SK-N-SH treated with all-trans-retinoic acid at 6 μM for 48 hours (cell line): ENCODE measurements around the gene ALPK3.

Experiments used
- ATAC-seq: fragments of 200-7000 bp; cut with Tn5 transposase; 3 replicates; pipeline ENCODE4 v1.9.1; 2020; ENCODE audit warnings: mild to moderate bottlenecking, moderate library complexity
- ARNTL ChIP-seq: fragments of 450-650 bp; formaldehyde crosslinking; IDR thresholded peaks from 2 replicates; pipeline ENCODE4 v1.5.0; 2020; ENCODE audit warnings: low read depth, mild to moderate bottlenecking, moderate library complexity, borderline replicate concordance
- BACH2 ChIP-seq: fragments of 250-450 bp; sonication (Bioruptor Pico); IDR thresholded peaks from 2 replicates; pipeline ENCODE4 v1.9.0; 2021; ENCODE audit warnings: mild to moderate bottlenecking, borderline replicate concordance
- CREB5 ChIP-seq: fragments of 250-450 bp; sonication (Bioruptor Pico); IDR thresholded peaks from 2 replicates; pipeline ENCODE4 v1.5.1; 2020; ENCODE audit warnings: low read depth, mild to moderate bottlenecking, moderate library complexity
- CSDC2 ChIP-seq: fragments of 250-450 bp; sonication (Bioruptor Pico); IDR thresholded peaks from 2 replicates; pipeline ENCODE4 v1.5.0; 2020; ENCODE audit warnings: mild to moderate bottlenecking, moderate library complexity
- CSRNP3 ChIP-seq: fragments of 250-450 bp; sonication (Bioruptor Pico); IDR thresholded peaks from 2 replicates; pipeline ENCODE4 v1.5.1; 2021; ENCODE audit warnings: mild to moderate bottlenecking, moderate library complexity
- ESRRG ChIP-seq: fragments of 250-450 bp; sonication (Bioruptor Pico); IDR thresholded peaks from 2 replicates; pipeline ENCODE4 v1.6.1; 2021; ENCODE audit warnings: mild to moderate bottlenecking
- GLIS3 ChIP-seq: fragments of 250-450 bp; sonication (Bioruptor Pico); IDR thresholded peaks from 2 replicates; pipeline ENCODE4 v1.5.0; 2020; ENCODE audit warnings: mild to moderate bottlenecking, moderate library complexity
- ISL1 ChIP-seq: fragments of 250-450 bp; sonication (Bioruptor Pico); IDR thresholded peaks from 2 replicates; pipeline ENCODE4 v2.1.2; 2022; ENCODE audit warnings: mild to moderate bottlenecking, moderate library complexity
- OSR1 ChIP-seq: fragments of 250-450 bp; sonication (Bioruptor Pico); IDR thresholded peaks from 2 replicates; pipeline ENCODE4 v1.8.0; 2022; ENCODE audit warnings: moderate library complexity, mild to moderate bottlenecking, inconsistent platforms
- PATZ1 ChIP-seq: fragments of 250-450 bp; sonication (Bioruptor Pico); IDR thresholded peaks from 2 replicates; pipeline ENCODE4 v1.8.0; 2020; ENCODE audit warnings: mild to moderate bottlenecking, moderate library complexity, borderline replicate concordance
- POU6F1 ChIP-seq: fragments of 250-450 bp; sonication (Bioruptor Pico); IDR thresholded peaks from 2 replicates; pipeline ENCODE4 v1.8.0; 2021; ENCODE audit warnings: low read depth, mild to moderate bottlenecking, moderate library complexity, borderline replicate concordance
- PPARA ChIP-seq: fragments of 250-450 bp; sonication (Bioruptor Pico); IDR thresholded peaks from 2 replicates; pipeline ENCODE4 v1.5.0; 2020; ENCODE audit warnings: mild to moderate bottlenecking, borderline replicate concordance
- RARB ChIP-seq: fragments of 250-450 bp; sonication (Bioruptor Pico); IDR thresholded peaks from 2 replicates; pipeline ENCODE4 v1.8.0; 2021; ENCODE audit warnings: mild to moderate bottlenecking, moderate library complexity
- SNAI2 ChIP-seq: fragments of 250-450 bp; sonication (Bioruptor Pico); IDR thresholded peaks from 2 replicates; pipeline ENCODE4 v1.5.0; 2020; ENCODE audit warnings: mild to moderate bottlenecking, moderate library complexity
- TCF4 ChIP-seq: fragments of 250-450 bp; sonication (Bioruptor Pico); IDR thresholded peaks from 2 replicates; pipeline ENCODE4 v1.8.0; 2021; ENCODE audit warnings: mild to moderate bottlenecking, moderate library complexity, borderline replicate concordance
- TOX ChIP-seq: fragments of 250-450 bp; sonication (Bioruptor Pico); IDR thresholded peaks from 2 replicates; pipeline ENCODE4 v1.8.0; 2021; ENCODE audit warnings: mild to moderate bottlenecking, moderate library complexity, borderline replicate concordance
- ZC3H10 ChIP-seq: fragments of 250-450 bp; sonication (Bioruptor Pico); IDR thresholded peaks from 2 replicates; pipeline ENCODE4 v1.5.1; 2021; ENCODE audit warnings: mild to moderate bottlenecking, moderate library complexity
- ZFP30 ChIP-seq: fragments of 450-650 bp; formaldehyde crosslinking; IDR thresholded peaks from 2 replicates; pipeline ENCODE4 v1.5.0; 2022; ENCODE audit warnings: mild to moderate bottlenecking, moderate library complexity
- ZNF565 ChIP-seq: fragments of 450-650 bp; formaldehyde crosslinking; conservative IDR thresholded peaks from 2 replicates; pipeline ENCODE4 v1.5.0; 2020; ENCODE audit warnings: low read depth, mild to moderate bottlenecking, moderate library complexity
- ZNF70 ChIP-seq: fragments of 450-650 bp; formaldehyde crosslinking; IDR thresholded peaks from 2 replicates; pipeline ENCODE4 v1.5.0; 2020; ENCODE audit warnings: mild to moderate bottlenecking, moderate library complexity
- ZNF8 ChIP-seq: fragments of 450-650 bp; formaldehyde crosslinking; IDR thresholded peaks from 2 replicates; pipeline ENCODE4 v1.5.0; 2020; ENCODE audit warnings: mild to moderate bottlenecking, moderate library complexity

The ALPK3 gene

GRCh38 chr15:84871428-84871985, 54.4 kb downstream of the ALPK3 start:
- no peak for ATAC-seq
- TF ChIP-seq CSRNP3 (CRISPR knock-in tag) (no peak), GLIS3 (CRISPR knock-in tag) (no peak), ISL1 (CRISPR knock-in tag) (no peak), ZFP30 (no peak)

- TF ChIP-seq SNAI2 (CRISPR knock-in tag), result no peak
- TF ChIP-seq PATZ1 (CRISPR knock-in tag), result no peak
- no peak for TF ChIP-seq ZNF8
- no peak for TF ChIP-seq ZNF565 (CRISPR knock-in tag)
- TF ChIP-seq CSRNP3 (CRISPR knock-in tag), result no peak
- TF ChIP-seq ESRRG (CRISPR knock-in tag), result no peak
- no peak for TF ChIP-seq ARNTL (CRISPR knock-in tag)
- TF ChIP-seq CREB5, result no peak
- TF ChIP-seq ISL1 (CRISPR knock-in tag), result no peak
- TF ChIP-seq BACH2 (CRISPR knock-in tag), result no peak
- TF ChIP-seq ZNF70 (CRISPR knock-in tag), result no peak
- no peak for TF ChIP-seq GLIS3 (CRISPR knock-in tag)
- no peak for TF ChIP-seq POU6F1 (CRISPR knock-in tag)
- TF ChIP-seq RARB (CRISPR knock-in tag), result no peak
- TF ChIP-seq ZFP30, result no peak
- no peak for TF ChIP-seq CSDC2
- no peak for TF ChIP-seq TOX
- TF ChIP-seq ZC3H10 (CRISPR knock-in tag), result no peak
- TF ChIP-seq TCF4 (CRISPR knock-in tag), result no peak
- TF ChIP-seq PPARA (CRISPR knock-in tag), result no peak
- no peak; the same call in 2 of the 3 replicates for ATAC-seq
Measured at GRCh38 chr15:84872009-84872910, 55.1 kb downstream of the ALPK3 start.

GRCh38 chr15:84873997-84874396, 56.8 kb downstream of the ALPK3 start:
- ATAC-seq, result no peak
- TF ChIP-seq CREB5, result no peak
- TF ChIP-seq OSR1 (CRISPR knock-in tag), result no peak
- TF ChIP-seq TCF4 (CRISPR knock-in tag), result no peak
- TF ChIP-seq CSRNP3 (CRISPR knock-in tag), result no peak
- no peak for TF ChIP-seq ARNTL (CRISPR knock-in tag)
- TF ChIP-seq PATZ1 (CRISPR knock-in tag), result no peak
- no peak for TF ChIP-seq GLIS3 (CRISPR knock-in tag)
- TF ChIP-seq ZNF8, result no peak
- no peak for TF ChIP-seq ESRRG (CRISPR knock-in tag)
- no peak for TF ChIP-seq SNAI2 (CRISPR knock-in tag)
- no peak for TF ChIP-seq RARB (CRISPR knock-in tag)
- TF ChIP-seq BACH2 (CRISPR knock-in tag), result no peak
